GM12891 (cell line): ENCODE results near the gene NPAS2.

Source experiments
- DNase-seq: peaks from one replicate; pipeline ENCODE4 v3.0.0; 2011; ENCODE audit warnings: low spot score; ENCODE audit not compliant: insufficient read length
- FAIRE-seq: peaks from 2 replicates; lab custom pipeline; 2011; peaks lifted over from hg19 to GRCh38; lab: Jason Lieb, UNC
- PAX5 ChIP-seq: IDR thresholded peaks from 2 replicates; pipeline ENCODE4 v1.6.1; 2011; ENCODE audit warnings: low read length, moderate library complexity, mild to moderate bottlenecking; ENCODE audit not compliant: insufficient read depth, severe bottlenecking
- POLR2A ChIP-seq: IDR thresholded peaks from 2 replicates; pipeline ENCODE4 v1.6.1; 2011; ENCODE audit warnings: low read depth, low read length, control low read depth
- POLR2AphosphoS5 ChIP-seq: IDR thresholded peaks from 2 replicates; pipeline ENCODE4 v1.6.1; 2011; ENCODE audit warnings: low read depth, low read length, control low read depth
- POU2F2 ChIP-seq: IDR thresholded peaks from 2 replicates; pipeline ENCODE4 v1.6.1; 2011; ENCODE audit warnings: low read depth, mild to moderate bottlenecking, control low read depth, low read length, moderate library complexity
- SPI1 ChIP-seq: IDR thresholded peaks from 2 replicates; pipeline ENCODE4 v1.6.1; 2011; ENCODE audit warnings: low read depth, low read length, control low read depth
- TAF1 ChIP-seq: IDR thresholded peaks from 2 replicates; pipeline ENCODE4 v1.6.1; 2011; ENCODE audit warnings: low read depth, low read length, control low read depth

NPAS2 gene

GRCh38 chr2:101022221-101022620 is 202.3 kb downstream of the NPAS2 start:
- FAIRE-seq (no peak), DNase-seq (no peak)
- no peak for TF ChIP-seq POLR2A
- no peak for TF ChIP-seq TAF1
- TF ChIP-seq SPI1 = no peak
- no peak for TF ChIP-seq POU2F2
- no peak for TF ChIP-seq PAX5
- no peak for TF ChIP-seq POLR2AphosphoS5

GRCh38 chr2:101023327-101024107 is 203.6 kb downstream of the NPAS2 start:
- DNase-seq = no peak
- TF ChIP-seq PAX5 (no peak), TAF1 (no peak), POU2F2 (no peak)
- no peak for FAIRE-seq

GRCh38 chr2:101025561-101025960 is 205.6 kb downstream of the NPAS2 start:
- no peak for FAIRE-seq
- TF ChIP-seq SPI1 (no peak), TAF1 (no peak), POLR2A (no peak), POLR2AphosphoS5 (no peak), PAX5 (no peak), POU2F2 (no peak)
- DNase-seq = no peak

- TF ChIP-seq POLR2AphosphoS5 = no peak
- no peak for TF ChIP-seq POU2F2
- TF ChIP-seq POLR2A = no peak
- no peak for TF ChIP-seq TAF1
- FAIRE-seq (no peak), DNase-seq (no peak)
Measured at GRCh38 chr2:101026253-101026701, 206.3 kb downstream of the NPAS2 start.

GRCh38 chr2:101026923-101027469 is 207.1 kb downstream of the NPAS2 start:
- FAIRE-seq = no peak
- TF ChIP-seq POLR2AphosphoS5 (no peak), TAF1 (no peak), POU2F2 (no peak), POLR2A (no peak), PAX5 (no peak), SPI1 (no peak)

GRCh38 chr2:101027852-101028251 is 207.9 kb downstream of the NPAS2 start:
- DNase-seq = no peak
- no peak for TF ChIP-seq TAF1
- TF ChIP-seq POLR2AphosphoS5 = no peak
- no peak for TF ChIP-seq SPI1
- TF ChIP-seq POLR2A = no peak
- no peak for TF ChIP-seq POU2F2
- TF ChIP-seq PAX5 = no peak
- FAIRE-seq = no peak

More at GRCh38 chr2:101026923-101027469, 207.1 kb downstream of the NPAS2 start:
- DNase-seq = no peak

GRCh38 chr2:101030866-101031554 is 211.1 kb downstream of the NPAS2 start:
- DNase-seq (no peak), FAIRE-seq (no peak)
- TF ChIP-seq PAX5 (no peak), POU2F2 (no peak), POLR2AphosphoS5 (no peak), SPI1 (no peak), POLR2A (no peak), TAF1 (no peak)

GRCh38 chr2:101032084-101032776 is 212.3 kb downstream of the NPAS2 start:
- no peak for TF ChIP-seq SPI1
- no peak for TF ChIP-seq POU2F2
- no peak for TF ChIP-seq PAX5
- TF ChIP-seq TAF1 = no peak
- DNase-seq (no peak), FAIRE-seq (no peak)

- no peak for TF ChIP-seq SPI1
- FAIRE-seq (peak; percentile 45), DNase-seq (peak; percentile 30)
Measured at GRCh38 chr2:101036562-101036961, 216.6 kb downstream of the NPAS2 start.
